Suprapubic skin (tissue), 4 donors: ENCODE data around the gene AK1. TPM values are rescaled to one million over a fixed set of nuclear protein-coding genes. Genes with fewer than 3 reads are reported as not detected.

Experiments
- DNase-seq, 2 donors: peaks; one replicate each; pipeline ENCODE4 v3.0.0-alpha.2; 2019; ENCODE audit warnings: low spot score in 2 of 2
- H3K27ac ChIP-seq: fragments of 200-600 bp; sonication (generic); one replicate; pipeline ENCODE4 v1.5.1; 2019
- H3K27me3 ChIP-seq: fragments of 200-600 bp; sonication (generic); one replicate; pipeline ENCODE4 v1.5.1; 2019
- H3K36me3 ChIP-seq: fragments of 200-600 bp; sonication (generic); one replicate; pipeline ENCODE4 v1.5.1; 2019
- H3K4me1 ChIP-seq: fragments of 200-600 bp; sonication (generic); one replicate; pipeline ENCODE4 v1.5.1; 2019
- H3K4me3 ChIP-seq: fragments of 200-600 bp; sonication (generic); one replicate; pipeline ENCODE4 v1.5.1; 2019; ENCODE audit warnings: mild to moderate bottlenecking
- H3K9me3 ChIP-seq: fragments of 200-600 bp; sonication (generic); one replicate; pipeline ENCODE4 v1.5.1; 2019
- EP300 ChIP-seq: sonication (generic); formaldehyde crosslinking; IDR thresholded peaks from one replicate; pipeline ENCODE4 v1.6.1; 2017; ENCODE audit warnings: antibody characterized with exemption
- POLR2A ChIP-seq, 2 donors: fragments of 450-650 bp; IDR thresholded peaks; one replicate each; pipeline ENCODE4 v1.6.1; 2017; ENCODE audit warnings: antibody characterized with exemption in 2 of 2, mild to moderate bottlenecking in 2 of 2, moderate library complexity in 2 of 2
- POLR2AphosphoS5 ChIP-seq, 3 donors: sonication (generic); formaldehyde crosslinking; IDR thresholded peaks; one replicate each; pipeline ENCODE4 v1.6.1; 2017; ENCODE audit warnings: antibody characterized with exemption in 3 of 3
- WGBS: methylation state at CpG from one replicate; pipeline ENCODE4 v1.1.5; 2018; 5-methylcytosine and 5-hydroxymethylcytosine counted together
- total RNA-seq, 4 donors: library from RNA; depleted of rRNA; stranded (reverse); fragments of >200 nt; gene quantifications; one replicate each; pipeline ENCODE4 v1.1.0, GENCODE V29; 2016
- TF ChIP-seq, protein P1 (sequence below), 2 donors: fragments of 200-600 bp in 1 of 2; fragments of 450-650 bp in 1 of 2; sonication (generic) in 1 of 2; IDR thresholded peaks; one replicate each; pipeline ENCODE4 v1.5.1; 2016 to 2019; ENCODE audit warnings: antibody characterized with exemption in 2 of 2, mild to moderate bottlenecking in 1 of 2, moderate library complexity in 1 of 2

The AK1 gene
- total RNA-seq, 4 donors from 2014 or later: 22.6 to 36.0 (median 26.0) TPM

DNA sequence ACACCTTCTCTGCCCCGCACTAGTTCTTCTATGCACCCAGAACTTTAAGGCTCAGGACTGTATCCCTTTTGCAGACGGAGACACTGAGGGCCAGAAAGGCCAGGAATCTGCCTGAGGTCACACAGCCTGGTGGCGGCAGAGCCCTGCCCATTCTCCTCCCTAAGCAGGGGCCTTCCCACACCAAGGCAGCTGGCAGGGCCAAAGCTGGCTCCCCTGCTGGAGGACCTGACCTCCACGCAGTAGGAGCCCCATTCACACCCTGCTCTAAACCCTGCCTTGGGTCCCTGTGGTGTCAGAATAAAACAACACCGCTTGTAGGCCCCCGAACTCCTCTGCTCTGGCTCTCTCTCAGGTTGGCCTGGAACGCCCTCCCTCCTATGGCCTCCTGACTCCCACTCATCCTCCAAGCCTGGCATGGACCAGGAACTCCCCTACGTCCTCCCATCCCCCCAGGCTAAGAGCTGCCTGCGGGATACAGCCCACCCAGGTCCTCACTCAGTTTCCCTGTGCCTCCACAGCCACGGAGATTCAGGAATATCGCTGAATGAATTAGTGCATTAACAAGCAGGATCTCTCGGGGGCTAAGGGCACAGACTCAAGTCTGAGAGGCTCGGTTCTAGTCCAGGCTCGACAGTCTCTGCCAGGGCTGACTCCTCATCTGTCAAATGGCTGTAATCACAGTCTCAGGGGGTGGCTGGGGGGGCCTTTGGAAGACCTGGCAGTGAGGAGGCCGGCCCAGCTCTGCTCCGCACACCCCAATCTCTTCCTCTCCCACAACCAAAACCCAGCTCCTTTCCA lies 19.1 kb upstream of the AK1 start:
- Histone ChIP-seq H3K36me3 (peaks cover 48% of the 10 kb centered on the region), H3K9me3 (peaks cover 8% of the 10 kb centered on the region), H3K4me1 (peaks cover 39% of the 10 kb centered on the region), H3K27ac (peak overlapping the region; percentile 97), H3K27me3 (no peaks in the 10 kb centered on the region), H3K4me3 (peak overlapping the region; percentile 97)
- 77% methylated on average over 10 of the region's 16 CpGs for WGBS
- no peak for DNase-seq
- no peak for TF ChIP-seq POLR2AphosphoS5 (IDR thresholded peaks at IDR 0.05)
- TF ChIP-seq, protein P1, sequence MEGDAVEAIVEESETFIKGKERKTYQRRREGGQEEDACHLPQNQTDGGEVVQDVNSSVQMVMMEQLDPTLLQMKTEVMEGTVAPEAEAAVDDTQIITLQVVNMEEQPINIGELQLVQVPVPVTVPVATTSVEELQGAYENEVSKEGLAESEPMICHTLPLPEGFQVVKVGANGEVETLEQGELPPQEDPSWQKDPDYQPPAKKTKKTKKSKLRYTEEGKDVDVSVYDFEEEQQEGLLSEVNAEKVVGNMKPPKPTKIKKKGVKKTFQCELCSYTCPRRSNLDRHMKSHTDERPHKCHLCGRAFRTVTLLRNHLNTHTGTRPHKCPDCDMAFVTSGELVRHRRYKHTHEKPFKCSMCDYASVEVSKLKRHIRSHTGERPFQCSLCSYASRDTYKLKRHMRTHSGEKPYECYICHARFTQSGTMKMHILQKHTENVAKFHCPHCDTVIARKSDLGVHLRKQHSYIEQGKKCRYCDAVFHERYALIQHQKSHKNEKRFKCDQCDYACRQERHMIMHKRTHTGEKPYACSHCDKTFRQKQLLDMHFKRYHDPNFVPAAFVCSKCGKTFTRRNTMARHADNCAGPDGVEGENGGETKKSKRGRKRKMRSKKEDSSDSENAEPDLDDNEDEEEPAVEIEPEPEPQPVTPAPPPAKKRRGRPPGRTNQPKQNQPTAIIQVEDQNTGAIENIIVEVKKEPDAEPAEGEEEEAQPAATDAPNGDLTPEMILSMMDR (IDR thresholded peaks at IDR 0.05): no peak
- TF ChIP-seq POLR2A (IDR thresholded peaks at IDR 0.05): no peak
- no peak for TF ChIP-seq EP300

DNA sequence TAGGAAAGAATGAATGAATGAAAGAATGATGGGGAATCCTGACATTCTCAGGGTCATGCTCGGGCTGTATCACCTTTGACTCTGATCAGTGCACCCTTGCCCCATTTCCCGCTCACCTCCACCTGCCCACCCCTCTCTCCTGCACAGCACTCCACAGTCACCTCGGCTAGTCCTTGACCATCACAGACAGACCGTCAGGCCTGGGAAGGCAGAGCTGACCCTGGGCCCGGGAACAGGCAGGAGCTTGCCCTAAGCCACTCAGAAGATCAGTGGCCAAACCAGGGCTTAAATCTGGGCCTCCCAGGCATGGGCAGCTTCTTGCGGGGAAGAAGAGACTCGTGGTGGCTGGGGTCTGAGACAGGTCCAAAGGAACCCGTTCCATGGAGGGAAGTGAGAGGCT lies 18.3 kb upstream of the AK1 start:
- DNase-seq: no peak
- Histone ChIP-seq H3K4me1 (peaks cover 39% of the 10 kb centered on the region), H3K27me3 (no peaks in the 10 kb centered on the region), H3K27ac (no peak overlapping the region), H3K36me3 (peaks cover 54% of the 10 kb centered on the region), H3K4me3 (no peak overlapping the region), H3K9me3 (peaks cover 8% of the 10 kb centered on the region)
- WGBS: 99% methylated on average over 8 of the region's 8 CpGs
- TF ChIP-seq POLR2AphosphoS5 (IDR thresholded peaks at IDR 0.05) (no peak), POLR2A (IDR thresholded peaks at IDR 0.05) (no peak), EP300 (no peak)
- TF ChIP-seq, protein P1 (IDR thresholded peaks at IDR 0.05): no peak

DNA sequence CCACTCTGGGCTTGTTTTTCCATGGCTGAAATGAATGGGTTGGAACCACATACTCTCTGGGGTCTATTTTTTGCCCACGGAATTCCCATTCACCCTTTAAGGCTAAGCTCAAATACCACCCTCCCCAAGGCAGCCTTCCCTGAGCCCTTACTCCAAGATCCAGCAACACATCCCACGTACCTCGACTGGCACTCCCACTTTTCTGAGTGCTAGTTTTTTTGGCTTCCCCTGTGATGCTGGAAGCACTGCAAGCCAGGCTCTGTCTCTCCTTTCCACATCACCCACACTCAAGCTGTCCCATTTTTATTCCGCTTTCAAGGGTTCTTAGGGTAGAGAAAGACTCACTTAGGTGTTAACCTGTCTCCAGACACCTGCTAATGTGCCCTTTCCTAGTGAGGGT lies 15.9 kb upstream of the AK1 start:
- TF ChIP-seq, protein P1 (IDR thresholded peaks at IDR 0.05): no peak
- TF ChIP-seq POLR2A (IDR thresholded peaks at IDR 0.05): no peak
- TF ChIP-seq EP300: no peak
- no peak for TF ChIP-seq POLR2AphosphoS5 (IDR thresholded peaks at IDR 0.05)
- H3K4me3 ChIP-seq: no peak overlapping the region
- H3K9me3 ChIP-seq: peaks cover 8% of the 10 kb centered on the region
- 98% methylated on average over 4 of the region's 4 CpGs for WGBS
- H3K27ac ChIP-seq: no peak overlapping the region
- H3K27me3 ChIP-seq: no peaks in the 10 kb centered on the region
- no peak for DNase-seq
- peaks cover 25% of the 10 kb centered on the region for H3K4me1 ChIP-seq
- H3K36me3 ChIP-seq: peaks cover 74% of the 10 kb centered on the region

DNA sequence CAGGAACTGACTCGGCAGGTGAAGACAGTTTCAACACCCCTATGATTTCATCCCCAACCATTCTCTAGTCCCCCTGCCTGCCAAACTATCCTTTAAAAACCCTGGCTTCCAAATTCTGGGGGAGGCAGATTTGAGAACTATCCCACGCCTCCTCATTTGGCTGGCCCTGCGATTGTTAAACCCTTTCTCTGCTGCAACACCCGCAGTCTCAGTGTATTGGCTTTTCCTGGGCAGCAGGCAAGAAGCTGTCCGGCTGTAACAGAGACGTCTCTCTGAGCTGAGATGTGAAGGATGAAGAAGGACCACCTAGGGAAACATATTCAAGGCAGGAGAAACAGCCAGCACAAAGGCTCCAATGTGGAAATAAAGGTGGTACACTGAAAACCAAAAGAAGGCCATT lies 15.4 kb upstream of the AK1 start:
- Histone ChIP-seq H3K27ac (no peak overlapping the region), H3K9me3 (peaks cover 8% of the 10 kb centered on the region), H3K36me3 (peaks cover 79% of the 10 kb centered on the region), H3K4me1 (peaks cover 20% of the 10 kb centered on the region), H3K27me3 (no peaks in the 10 kb centered on the region), H3K4me3 (no peak overlapping the region)
- WGBS: 97% methylated on average over 6 of the region's 6 CpGs
- DNase-seq: no peak
- TF ChIP-seq POLR2A (IDR thresholded peaks at IDR 0.05) (no peak), EP300 (no peak), POLR2AphosphoS5 (IDR thresholded peaks at IDR 0.05) (no peak)
- TF ChIP-seq, protein P1 (IDR thresholded peaks at IDR 0.05): no peak

DNA sequence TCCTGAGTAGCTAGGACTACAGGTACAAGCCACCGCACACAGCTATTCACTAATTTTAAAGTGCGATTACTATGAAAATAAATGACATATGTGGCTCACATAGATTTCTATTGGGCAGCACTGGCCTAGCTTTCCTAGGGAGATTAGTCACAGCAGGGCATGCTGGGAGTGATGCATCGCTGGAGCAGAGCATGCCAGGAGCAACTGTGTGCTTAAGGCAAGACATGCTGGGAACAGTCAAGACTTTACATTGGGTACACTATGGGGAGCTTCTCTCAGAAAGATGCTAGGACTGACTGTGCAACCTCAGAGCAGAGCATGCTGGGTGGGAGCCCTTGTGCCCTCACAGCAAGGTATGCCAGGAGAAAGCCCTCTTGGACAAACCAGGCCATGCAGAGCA lies 12.6 kb upstream of the AK1 start:
- no peak overlapping the region for H3K27ac ChIP-seq
- no peak for DNase-seq
- no peak for TF ChIP-seq EP300
- TF ChIP-seq POLR2A (IDR thresholded peaks at IDR 0.05): no peak
- TF ChIP-seq POLR2AphosphoS5 (IDR thresholded peaks at IDR 0.05): no peak
- TF ChIP-seq, protein P1 (IDR thresholded peaks at IDR 0.05): no peak
- peaks cover 8% of the 10 kb centered on the region for H3K9me3 ChIP-seq
- no peaks in the 10 kb centered on the region for H3K27me3 ChIP-seq
- 89% methylated on average over 3 of the region's 3 CpGs for WGBS
- H3K4me1 ChIP-seq: peaks cover 1% of the 10 kb centered on the region
- H3K36me3 ChIP-seq: peaks cover 92% of the 10 kb centered on the region
- H3K4me3 ChIP-seq: no peak overlapping the region
